Fibroblast of skin of right biceps (primary cell): ENCODE results near the gene C10orf90.

Experiments used
- DNase-seq: peaks from one replicate; pipeline ENCODE4 v3.0.0-alpha.2; 2013

Gene C10orf90

DNA sequence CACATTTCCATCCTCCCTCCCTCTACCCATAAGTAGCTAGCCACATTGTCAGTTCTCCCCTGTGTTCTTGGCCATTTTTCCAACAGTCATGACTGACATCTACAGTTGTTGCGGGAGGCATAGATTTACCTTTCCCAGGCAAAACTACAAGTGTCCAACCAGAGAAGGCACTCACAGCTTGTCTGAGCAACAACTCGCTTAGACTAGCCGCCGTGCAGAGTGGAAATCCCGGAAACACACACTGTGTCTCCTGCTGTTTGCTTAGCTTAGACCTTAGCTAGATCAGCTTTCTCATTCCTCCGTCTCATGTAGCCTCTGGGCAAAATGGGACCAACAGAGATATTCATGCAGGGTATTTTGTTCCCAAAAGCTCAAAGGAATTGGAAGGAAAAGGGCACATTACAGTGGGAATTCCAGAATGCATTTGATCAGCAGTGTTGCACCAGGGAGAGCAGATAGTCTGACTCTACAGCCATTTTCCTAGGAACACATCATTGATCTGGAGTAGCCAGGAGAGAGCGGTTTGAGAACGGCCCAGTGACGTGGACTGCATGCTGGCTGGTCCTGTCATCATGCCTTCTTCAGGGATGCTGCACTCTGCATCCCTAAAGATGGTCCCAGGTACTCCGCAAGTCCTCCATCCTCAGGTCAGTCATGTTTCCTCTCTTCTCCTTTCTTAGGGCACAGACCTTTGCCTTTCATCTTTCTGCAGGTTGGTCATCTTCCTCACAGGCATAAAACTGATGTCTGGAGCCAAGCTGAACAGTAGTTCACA, 89.4 kb downstream of the C10orf90 start:
- DNase-seq, result no peak

DNA sequence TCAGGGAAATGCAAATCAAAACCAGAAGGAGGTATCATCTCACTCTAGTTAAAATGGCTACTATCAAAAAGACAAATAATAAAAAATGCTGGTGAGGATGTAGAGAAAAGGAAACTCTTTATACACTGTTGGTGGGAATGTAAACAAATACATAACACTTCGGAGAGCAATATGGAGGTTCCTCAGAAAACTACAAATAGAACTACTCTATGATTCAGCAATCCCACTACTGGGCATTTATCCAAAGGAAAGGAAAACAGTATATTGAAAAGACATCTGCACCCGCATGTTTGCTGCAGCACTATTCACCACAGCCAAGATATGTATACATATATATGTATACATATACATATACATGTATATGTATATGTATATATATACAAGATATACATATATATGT, 94.2 kb downstream of the C10orf90 start:
- peak; percentile 66 for DNase-seq

DNA sequence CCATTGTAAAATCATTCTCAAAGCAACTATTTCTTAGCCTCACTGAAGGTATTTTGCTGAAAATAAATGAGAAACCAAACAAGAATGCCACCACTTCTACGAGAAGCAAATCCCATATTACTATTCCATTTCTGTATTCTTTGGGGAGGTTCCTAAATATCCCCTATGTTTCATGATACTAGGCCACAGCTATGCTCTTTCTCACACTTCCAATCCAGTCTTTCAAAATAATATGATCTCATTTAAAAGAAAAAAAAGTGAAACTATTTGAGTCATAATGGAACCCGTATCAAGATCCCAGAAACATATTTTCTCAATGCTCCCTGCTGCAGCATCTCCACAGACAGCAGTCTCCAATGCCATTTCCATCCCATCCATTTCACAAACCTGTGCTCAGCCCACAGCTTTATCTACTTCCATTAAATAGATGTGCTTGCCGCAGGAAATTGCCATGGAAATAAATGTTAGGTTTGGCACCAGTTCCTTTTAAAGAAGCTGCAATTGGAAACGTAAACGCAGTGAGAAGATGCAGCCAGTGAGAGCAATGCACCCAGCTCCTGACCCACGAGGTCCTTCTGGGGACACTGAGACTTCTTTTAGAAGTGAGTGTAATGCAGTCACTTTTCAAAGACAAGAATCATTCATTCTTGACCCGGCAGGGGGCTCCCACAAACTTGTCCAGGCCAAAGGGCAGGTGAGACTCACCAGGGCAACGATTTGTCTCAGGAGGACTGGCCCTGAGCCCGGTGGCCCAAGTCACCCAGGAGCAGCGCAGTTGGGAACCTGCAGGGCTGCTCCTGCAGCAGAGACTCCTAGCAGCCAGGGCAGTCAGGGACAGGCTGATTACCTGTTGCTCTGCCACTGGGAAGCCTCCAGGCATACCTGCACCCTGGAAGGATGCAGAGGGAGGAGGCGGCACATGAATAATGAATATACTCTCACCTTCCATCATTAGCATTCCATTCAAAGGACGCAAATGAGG, 99.6 kb downstream of the C10orf90 start:
- peak; percentile 63 for DNase-seq

DNA sequence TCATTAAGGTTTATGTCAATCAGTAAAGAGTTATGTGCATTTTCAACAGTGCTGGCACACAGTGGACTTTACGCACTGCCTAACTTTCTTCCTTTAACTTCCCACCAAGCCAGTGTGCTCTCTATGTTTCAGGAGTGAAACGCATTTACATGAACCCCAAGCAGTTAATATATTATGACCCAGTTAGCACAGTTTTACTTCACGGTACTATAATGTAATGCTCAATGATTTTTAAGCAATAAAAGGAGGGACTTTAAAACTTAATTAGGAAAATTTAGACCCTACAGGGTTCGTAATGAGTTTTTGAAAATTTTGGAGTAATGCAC, 100.3 kb downstream of the C10orf90 start:
- no peak for DNase-seq

DNA sequence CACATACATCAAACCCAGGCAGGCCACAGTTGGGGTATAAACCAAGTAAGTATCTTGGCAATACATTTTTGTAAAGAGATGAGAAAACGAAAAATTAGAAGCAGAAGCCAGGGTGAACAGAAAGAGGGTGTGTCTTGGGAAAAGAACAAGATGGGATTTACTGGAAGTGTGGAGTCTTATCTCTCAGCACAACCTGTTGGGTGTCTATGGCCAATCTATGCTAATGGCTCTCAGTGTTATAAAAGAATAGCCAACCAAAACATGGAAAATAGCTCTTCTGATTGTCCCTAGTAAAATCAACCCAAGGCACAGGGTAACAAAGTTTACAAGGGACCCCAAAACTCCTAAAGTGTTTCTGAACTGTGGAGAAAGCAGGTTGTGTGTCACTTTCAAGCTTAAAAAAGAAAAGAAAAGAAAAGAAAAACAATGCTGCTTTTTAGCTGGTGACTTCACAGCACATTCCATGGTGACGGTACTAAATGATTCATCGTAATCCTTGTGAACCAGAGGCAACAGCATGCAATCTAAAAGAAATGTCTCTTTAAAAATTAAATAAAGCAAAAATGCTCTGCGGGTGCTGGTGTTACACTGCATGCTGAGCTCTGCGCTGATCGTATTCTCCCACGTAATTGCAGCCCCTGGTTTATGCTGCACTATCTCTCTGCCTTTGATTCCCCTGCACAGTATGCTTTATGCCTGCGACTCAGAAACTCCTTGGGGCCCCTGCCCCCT, 100.8 kb downstream of the C10orf90 start:
- DNase-seq, result peak; percentile 89

DNA sequence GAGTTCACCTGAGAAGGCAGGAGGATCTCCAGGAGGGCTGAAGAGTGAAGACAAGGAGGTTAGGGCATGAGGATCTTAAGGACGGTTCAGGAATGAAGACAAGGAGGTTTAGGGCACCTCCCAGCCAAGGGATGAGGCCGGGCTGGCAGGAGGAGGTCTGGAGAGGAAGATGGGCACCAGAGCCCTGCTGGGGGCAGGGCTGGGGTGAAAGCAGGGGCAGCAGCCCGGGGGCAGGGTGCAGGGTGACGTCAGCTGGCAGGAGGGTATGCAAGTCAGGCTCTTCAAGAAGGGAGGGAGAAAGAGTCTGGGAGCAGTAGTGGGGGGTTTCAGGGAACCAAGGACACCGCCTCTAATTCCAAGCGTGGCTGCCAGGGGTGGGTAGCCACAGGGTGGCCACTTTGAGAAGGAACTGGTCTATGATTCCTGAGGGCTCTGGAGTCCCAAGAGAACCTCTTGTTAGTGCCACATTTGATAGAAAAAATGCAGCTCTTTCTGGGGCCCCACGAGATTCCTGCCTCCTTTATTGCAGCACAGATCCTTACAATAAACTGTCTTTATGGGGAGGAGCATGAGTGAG, 101.6 kb downstream of the C10orf90 start:
- peak; percentile 22 for DNase-seq

DNA sequence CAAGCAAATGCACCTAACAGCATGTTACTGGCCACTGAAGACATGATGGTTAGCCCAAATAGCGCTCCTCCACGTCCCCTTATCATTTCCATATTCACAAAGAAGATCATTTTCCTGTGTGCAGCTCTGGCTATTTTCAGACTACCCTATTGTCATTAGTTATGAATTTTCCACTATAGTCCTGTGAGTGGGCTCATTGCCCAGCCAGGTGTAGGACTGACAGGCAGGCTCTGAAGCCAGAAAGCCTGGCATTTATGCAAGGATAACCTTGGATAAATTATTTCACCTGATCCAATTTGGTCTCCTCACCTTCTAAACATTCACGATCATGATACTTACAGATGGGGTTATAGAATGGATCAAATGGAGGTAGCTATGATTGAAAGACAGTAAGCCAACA, 104.6 kb downstream of the C10orf90 start:
- no peak for DNase-seq

DNA sequence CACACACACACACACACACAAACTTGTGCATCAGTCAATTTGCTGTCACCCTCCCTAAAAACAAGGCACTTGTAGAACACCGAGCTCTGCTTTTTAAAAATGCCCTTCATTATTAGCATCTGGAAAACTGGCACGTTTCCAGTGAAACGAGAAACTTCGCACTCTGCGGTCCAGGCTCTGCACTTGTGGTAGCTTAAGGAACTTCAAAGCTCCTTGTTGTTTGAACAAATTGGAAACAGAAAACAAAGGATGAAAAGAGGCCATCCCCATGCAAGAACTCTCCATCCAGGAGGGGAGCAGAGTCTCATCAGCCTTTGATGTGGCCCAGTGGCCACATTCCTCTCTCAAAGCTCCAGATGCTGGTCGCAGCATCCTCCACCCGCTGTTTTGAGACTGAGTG, 105.1 kb downstream of the C10orf90 start:
- DNase-seq, result no peak

DNA sequence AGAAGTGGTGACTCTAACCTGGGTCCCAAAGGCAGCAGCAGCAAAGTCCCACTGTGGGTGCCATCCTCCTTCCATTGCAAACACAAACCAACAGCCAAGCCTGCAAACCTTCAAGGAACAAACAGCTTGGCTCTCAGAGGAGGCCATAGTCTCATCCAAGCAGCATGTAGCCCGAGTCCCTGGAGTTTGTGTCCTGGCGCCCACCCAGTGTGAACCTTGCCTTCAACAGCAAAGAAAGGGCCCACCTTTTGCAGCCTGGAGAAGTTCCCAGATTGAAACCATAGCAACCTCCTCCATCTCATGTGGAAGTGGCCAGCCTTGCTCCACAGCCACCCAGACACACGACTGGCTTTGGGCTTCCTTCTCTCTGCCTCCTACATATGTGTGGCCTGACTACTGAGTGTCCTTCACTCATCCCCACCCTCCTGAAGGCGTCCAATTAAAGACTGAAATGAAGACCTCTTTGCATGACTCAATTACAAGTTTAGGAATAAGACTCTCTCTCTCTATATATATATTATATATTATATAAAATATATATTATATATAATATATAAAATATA, 106.1 kb downstream of the C10orf90 start:
- no peak for DNase-seq

DNA sequence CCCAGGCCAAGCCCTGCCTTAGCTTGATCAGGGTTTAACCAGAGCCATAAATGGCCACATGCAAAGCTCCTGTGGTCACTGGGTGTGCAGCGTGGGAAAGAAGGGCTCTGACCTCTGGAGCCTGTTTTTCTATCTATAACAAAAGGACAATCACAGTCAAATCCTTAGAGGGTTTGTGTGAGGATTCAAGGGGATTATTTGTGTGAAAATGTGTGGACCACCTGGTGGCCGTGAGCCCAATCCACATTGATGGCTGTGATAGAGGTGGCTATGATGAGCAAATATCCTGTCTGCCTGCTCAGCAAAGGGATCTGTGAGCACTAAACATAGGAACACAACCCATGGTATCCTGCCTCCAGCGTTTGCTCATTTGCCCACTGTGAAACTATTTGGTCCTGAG, 107.1 kb downstream of the C10orf90 start:
- DNase-seq, result no peak

DNA sequence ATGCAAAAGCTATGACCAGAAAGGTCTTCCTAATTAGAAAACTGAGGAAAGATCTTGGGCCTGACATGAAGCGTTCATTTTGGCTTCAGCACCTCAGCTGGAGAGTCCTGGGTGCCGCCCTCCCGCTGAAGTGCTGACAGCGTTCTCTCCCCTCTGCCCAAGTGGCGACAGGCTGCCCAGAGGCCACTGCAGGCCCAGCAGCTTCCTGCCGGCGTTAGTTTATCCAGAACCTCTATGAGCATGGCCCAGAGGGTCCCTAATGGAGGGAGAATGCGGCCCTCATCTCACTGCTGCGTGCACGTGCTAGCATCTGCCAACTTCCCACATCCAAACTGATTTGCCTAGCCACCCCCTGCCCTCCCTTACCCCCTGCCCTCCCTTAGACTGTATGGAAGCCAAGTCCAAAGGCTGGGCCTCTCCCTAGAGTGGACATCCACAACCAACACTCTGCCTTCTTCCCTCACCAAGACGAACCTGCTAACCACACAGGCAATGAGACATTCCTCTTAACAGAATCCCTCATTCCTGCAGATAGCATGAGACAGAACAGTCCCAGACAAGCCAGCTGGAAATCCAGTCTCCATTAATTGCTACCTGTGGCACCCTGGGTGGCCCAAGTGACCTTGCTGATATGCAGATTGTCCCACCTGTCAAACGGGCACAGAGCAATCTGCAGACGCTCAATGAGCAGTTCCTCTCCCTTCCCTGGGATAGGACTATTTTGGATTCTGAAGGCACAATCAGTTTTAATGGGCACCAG, 108.4 kb downstream of the C10orf90 start:
- no peak for DNase-seq

DNA sequence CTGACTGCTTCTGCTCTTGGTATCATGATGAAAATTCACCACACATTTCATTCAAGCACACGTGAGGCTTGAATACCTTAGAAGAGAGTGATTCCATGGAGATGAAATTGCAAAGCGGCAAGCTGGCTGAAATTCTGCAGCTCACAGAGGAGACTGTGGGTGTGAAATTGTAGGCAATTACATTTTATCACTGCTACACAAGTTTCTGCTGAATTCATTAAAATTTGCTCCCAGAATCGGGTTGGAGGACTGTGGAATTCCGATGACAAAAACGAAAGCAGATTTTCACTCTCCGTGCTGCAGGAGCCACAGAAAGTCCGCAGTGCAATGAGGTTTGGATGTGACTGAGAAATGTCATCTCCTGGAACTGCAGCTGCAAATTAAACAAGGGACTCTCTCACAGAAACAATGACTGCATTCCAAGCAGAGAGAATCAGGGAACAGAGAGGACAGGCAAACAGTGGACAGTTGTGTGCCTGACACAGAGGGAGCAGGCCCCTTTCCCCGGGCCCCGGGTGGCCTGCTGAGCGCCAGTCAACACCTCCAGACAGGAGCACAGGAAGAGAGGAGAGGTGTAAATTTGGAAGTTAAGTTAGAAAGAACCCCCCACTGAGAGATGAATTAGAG, 109.1 kb downstream of the C10orf90 start:
- DNase-seq, result peak; percentile 14

DNA sequence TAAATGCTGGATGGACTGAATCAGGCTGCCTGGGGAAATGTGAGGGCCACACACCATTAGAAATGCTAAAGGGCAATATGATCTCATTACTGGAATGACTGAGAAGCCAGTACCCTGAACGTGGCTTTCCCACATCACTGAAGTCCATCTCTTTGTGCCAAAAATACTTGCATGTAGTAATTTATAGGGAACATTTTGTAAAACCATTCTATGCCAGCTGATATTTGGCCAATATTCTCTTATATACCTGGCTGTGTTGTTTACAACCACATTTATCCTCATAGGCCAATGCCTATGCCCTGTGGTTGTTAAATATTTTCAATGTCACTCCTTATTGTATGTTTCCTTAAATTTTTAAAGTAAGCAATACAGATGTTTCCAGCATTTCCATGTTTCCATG, 111.6 kb downstream of the C10orf90 start:
- DNase-seq, result no peak

DNA sequence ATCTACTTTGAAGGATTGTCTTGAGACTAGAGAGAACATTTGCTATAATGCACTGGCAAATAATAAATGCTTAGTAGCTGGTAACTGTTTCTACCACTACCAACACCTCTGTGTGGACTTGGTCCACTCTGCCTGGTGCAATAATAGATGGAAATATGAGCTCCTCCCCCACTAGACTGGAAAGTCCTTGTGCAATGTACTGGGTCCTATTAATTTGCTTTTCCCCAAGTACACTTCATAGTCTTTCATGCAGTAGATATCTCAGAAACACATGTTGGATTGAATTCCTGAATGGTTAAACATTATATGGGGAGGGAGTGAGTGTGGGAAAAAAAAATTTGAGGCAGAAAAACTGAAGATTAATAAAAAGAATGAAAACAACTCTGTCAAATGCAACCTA, 119.3 kb downstream of the C10orf90 start:
- DNase-seq, result peak; percentile 32

DNA sequence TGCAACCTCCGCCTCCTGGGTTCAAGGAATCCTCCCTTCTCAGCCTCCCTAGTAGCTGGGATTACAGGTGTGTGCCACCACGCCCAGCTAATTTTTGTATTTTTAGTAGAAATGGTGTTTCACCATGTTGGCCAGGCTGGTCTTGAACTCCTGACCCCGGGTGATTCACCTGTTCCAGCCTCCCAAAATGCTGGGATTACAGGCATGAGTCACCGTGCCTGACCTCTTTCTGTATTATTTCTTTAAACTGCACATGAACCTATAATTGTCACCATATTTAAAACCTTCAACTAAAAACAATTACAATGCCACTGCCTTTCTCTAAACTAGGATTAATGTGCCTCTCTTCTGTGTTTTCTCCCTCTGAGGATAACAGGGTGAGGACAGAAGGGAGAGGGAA, 119.9 kb downstream of the C10orf90 start:
- DNase-seq, result peak; percentile 43

DNA sequence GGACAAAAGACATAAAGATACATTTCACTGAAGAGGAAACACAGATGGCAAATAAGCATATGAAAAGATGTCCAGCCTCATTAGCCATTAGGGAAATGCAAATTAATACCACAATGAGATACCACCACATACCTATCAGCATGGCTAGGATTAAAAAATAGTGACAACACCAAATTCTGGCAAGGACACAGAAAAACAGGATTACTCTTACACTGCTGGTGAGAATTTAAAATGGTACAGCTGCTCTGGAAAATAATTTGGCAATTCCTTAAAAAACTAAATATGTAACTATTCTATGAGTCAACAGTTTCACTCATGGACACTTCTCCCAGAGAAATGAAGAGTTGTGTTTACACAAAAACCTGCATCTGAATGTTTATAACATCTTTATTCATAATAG, 121.1 kb downstream of the C10orf90 start:
- peak; percentile 23 for DNase-seq

DNA sequence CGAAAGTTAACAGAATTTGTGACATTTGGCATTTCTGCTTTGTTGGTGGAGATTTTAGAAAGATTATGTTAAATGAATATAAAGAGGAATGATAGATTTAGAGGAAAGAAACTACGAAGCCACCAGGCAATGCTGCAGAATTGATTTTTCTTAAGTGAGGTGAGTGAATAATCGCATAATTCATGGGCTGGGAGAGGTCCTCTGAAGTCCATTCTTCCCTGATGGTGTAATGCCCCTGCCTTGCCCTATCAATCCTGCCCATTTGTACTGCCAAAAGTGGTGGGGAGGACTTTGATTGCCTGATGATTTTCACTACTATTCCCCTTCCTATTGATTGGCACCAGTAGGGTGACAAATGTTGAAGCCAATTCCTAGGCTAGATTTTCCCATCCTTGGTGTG, 125.9 kb downstream of the C10orf90 start:
- no peak for DNase-seq

DNA sequence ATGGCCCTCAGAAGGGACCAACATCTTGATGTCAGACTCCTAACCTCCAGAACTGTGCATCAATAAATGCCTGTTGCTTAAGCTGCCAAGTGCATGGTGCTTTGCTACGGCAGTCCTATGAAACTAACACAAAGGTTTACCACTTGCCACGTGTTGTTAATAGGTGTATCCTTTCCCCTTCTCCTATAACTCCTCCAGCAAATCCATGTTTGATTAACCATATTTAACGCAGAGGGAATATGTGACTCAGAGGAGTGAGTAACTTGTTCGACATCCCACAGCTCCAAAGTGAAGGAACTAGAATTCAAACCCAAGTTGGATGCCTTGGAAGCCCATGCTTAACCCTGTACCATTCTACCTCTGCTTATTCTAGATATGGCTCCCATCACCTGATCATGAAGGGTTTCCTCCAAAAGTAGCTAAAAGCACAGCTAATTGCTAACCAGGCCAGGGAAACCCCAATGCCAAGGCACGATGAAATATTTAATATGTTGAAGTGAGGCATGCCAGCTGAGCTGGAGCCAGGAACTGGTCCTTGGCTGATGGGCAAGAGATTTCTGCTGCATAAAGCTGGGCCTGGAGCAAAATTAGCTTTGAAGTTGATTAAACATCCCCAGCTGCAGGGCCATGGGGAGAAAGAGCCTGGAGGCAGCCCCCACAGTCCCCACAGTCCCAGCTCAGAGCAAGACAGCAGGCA, 131.9 kb downstream of the C10orf90 start:
- DNase-seq, result no peak

DNA sequence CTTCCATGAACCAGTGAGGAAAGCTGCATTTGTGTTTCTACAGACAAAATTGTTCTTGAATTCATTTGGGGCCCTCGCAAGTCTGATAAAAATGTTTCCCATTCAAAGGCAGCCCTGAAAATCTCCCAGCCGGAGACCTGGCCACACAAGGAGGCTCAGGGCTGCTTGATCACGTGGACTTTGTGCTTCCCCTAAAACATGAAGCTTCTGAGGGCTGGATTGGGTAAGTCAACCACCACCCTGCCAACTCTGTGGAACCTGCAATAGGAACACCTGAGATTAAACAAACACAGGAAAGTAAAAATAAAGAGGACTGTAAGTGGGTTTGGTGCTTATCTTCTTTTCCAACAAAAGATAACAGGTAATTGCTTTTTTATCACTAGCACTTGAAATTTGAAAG, 133.8 kb downstream of the C10orf90 start:
- no peak for DNase-seq

DNA sequence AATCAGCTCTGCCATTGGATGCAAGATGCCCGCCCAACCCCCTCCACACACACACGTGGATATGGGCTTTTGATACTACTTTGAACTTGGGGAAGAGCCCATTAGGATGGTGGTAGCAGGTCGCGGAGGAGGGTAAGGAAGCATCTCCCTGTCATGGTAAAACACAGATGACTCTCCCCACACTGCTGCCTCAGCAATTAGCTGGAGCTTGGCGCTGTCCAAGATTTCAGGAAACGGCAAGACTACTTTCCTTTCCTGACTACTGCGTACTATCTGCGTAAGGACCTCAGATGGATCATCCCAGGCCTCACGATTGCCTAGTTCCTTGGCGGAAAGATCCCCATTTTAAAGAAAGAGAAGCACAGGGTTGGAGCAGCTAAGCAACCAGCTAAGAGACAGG, 134.3 kb downstream of the C10orf90 start:
- DNase-seq, result peak; percentile 24

DNA sequence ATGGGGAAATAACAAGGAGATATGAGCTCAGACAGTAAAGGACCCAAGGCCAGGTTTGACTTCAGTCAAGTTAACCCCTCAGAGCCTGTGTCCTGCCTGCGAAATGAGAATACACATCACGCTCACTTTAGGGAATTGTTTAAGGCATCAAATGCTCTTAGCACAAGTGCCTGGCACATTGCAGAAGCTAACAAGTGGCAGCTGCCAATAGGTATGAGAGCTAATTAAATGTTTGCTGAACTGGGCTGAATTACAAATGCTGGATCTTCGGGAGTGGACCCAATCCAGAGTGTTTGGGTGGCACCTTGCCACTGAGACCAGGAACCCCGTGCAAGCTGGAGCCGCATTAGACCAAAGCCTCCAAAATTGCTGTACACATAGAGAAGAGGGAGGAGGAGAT, 136.8 kb downstream of the C10orf90 start:
- no peak for DNase-seq
